ENCODE results near the gene DCPS.
"Not testable (repeated sequence)": the region's sequence is repeated elsewhere in the genome, so short reads cannot be mapped to it uniquely, and the experiment has no call there.

DCPS gene

DNA sequence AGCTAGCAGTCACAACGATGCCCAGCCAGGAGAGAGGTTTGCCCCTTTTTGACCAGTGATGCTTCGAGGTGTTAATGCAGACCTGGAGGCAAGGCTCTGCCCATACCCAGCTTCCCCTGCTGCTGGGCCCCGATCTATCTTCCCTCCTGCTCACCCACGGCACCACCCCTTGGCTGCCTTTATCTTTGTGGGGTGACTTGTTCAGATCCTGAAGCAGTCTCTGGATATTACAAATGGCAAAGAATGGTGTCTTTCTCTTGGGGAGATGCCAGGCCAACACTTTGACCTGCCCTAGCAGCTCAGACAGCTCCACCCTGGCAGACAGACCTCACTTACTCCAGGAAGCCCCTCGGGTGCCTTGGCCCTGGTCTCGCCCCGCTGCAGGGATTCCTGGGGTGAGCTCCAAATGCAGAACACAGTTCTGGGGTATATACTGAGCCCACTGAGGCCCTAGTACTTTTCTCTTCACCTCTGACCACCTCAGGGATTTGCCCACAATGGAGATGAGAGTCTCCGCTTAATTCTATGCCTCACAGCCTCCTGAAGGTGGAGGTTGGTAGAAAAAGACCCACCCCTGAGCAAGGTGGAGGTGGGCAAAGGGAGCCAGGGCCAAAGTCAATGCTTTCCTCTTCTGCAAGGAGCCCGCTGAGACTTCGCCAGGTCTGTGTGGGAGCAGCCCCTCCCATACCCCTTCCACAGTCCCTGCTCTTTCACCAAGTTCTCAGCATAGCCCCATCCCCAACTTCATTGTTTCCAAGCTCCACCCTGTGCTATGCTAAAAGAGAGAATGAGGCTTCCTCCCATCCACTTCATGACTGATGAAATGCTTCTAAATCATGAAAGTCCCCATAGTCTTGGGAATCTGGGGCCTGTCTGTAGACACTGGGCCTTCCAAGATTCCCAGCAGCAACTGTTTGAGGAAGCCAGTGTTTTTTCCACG, 40.6 kb downstream of the DCPS start:
- no peaks in the 10 kb centered on the region for H3K27me3 Mint-ChIP-seq
- H3K36me3 Mint-ChIP-seq (ENCODE audit: insufficient read depth) = peaks cover 24% of the 10 kb centered on the region

DNA sequence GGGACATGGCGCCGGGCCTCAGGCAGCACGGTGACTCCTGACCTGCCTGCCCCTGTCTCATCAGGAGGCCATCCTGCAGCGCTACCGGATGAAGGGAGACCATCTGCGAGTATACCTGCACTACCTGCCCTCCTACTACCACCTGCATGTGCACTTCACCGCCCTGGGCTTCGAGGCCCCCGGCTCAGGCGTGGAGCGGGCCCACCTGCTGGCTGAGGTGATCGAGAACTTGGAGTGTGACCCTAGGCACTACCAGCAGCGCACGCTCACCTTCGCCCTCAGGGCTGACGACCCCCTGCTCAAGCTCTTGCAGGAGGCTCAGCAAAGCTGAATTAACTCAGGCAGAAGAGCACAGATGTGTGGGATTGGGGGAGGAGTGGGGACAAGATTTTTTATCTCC, 41.4 kb downstream of the DCPS start:
- H3K36me3 Mint-ChIP-seq (ENCODE audit: insufficient read depth) = peaks cover 24% of the 10 kb centered on the region

More for the DNA sequence above, 40.6 kb downstream of the DCPS start:
- DNase-seq (ENCODE audit: low spot score in 2 of 2) = no peak
- H3K27ac Mint-ChIP-seq (ENCODE audit: low read depth) = peak overlapping the region; percentile 38
- no peak for ATAC-seq (replicated peaks; ENCODE audit: extremely low read depth, poor library complexity, severe bottlenecking)
- H3K9me3 Mint-ChIP-seq = no peaks in the 10 kb centered on the region
- peaks cover 5% of the 10 kb centered on the region for H3K4me1 Mint-ChIP-seq
- H3K4me3 Mint-ChIP-seq = no peak overlapping the region

DNA sequence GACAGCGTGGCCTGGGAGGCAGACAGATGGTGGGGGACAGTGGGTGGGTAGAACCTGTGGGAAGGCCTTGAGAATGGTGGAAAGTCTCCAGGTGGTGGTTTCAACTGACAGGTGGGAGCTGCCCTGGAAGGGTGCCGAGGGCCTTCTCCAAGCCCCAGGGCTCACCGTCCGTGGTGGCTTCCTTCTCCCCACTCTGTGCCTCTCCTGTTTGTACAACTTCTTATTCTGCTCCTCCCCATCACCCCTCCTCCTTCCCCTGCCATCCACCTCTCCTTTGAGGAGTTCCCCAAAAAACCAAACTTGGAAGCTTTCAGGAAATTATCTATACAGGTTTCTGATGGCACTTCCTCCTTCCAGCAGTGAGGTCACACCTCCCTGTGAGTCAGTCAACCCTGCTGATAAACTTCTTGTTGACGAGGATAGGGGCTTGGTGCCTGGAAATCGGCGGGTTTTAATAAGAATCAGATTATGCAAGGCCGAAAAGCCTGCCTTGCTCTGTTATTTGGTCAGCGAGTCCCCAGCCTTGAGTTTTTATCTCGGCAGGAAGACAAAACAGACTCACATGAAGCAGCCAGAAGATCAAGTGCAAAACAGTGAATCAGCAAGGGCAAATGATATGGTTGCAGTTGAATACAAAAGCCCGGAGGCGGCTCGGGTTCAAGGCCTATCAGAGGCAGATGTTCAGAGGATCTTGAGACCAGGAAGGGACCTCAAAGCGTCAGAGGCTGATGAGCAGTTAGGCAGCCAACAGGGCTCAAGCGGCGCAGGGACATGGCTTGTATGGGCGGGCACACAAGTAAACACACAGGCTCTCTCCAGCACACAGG, 42.1 kb downstream of the DCPS start:
- H3K36me3 Mint-ChIP-seq (ENCODE audit: insufficient read depth) = peaks cover 23% of the 10 kb centered on the region

More for the DNA sequence above, 41.4 kb downstream of the DCPS start:
- Mint-ChIP-seq H3K27ac (ENCODE audit: low read depth) (peak overlapping the region; percentile 62), H3K9me3 (no peaks in the 10 kb centered on the region), H3K27me3 (no peaks in the 10 kb centered on the region), H3K4me1 (peaks cover 5% of the 10 kb centered on the region), H3K4me3 (no peak overlapping the region)
- DNase-seq (ENCODE audit: low spot score in 2 of 2) = no peak
- no peak for ATAC-seq (replicated peaks; ENCODE audit: extremely low read depth, poor library complexity, severe bottlenecking)

DNA sequence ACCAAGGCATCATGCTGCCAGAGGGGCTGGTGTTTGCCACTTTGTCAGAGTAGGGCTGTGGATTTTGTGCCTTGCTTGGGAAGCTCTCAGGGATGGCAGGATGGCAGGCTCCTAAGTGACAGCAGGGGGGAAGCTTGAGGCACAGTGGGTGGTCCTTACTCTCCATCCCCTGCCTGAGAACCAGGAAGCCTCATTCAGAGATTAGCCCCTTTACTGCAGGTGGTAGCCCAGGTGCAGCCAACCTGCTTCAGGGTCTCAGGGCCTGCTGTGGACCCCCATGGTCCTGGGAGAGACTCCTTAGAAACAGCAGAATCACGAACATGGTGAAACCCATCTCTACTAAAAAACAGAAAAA, 42.7 kb downstream of the DCPS start:
- DNase-seq (ENCODE audit: low spot score in 2 of 2) (no peak), ATAC-seq (replicated peaks; ENCODE audit: extremely low read depth, poor library complexity, severe bottlenecking) (no peak)
- Mint-ChIP-seq H3K4me3 (no peak overlapping the region), H3K27ac (ENCODE audit: low read depth) (peak overlapping the region; percentile 62), H3K9me3 (no peaks in the 10 kb centered on the region), H3K27me3 (no peaks in the 10 kb centered on the region), H3K36me3 (ENCODE audit: insufficient read depth) (peaks cover 19% of the 10 kb centered on the region), H3K4me1 (peaks cover 10% of the 10 kb centered on the region)

More for the DNA sequence above, 42.1 kb downstream of the DCPS start:
- ATAC-seq (replicated peaks; ENCODE audit: extremely low read depth, poor library complexity, severe bottlenecking) = no peak
- Mint-ChIP-seq H3K27ac (ENCODE audit: low read depth) (peak overlapping the region; percentile 62), H3K4me3 (no peak overlapping the region), H3K27me3 (no peaks in the 10 kb centered on the region), H3K9me3 (no peaks in the 10 kb centered on the region), H3K4me1 (peaks cover 10% of the 10 kb centered on the region)
- no peak for DNase-seq (ENCODE audit: low spot score in 2 of 2)

DNA sequence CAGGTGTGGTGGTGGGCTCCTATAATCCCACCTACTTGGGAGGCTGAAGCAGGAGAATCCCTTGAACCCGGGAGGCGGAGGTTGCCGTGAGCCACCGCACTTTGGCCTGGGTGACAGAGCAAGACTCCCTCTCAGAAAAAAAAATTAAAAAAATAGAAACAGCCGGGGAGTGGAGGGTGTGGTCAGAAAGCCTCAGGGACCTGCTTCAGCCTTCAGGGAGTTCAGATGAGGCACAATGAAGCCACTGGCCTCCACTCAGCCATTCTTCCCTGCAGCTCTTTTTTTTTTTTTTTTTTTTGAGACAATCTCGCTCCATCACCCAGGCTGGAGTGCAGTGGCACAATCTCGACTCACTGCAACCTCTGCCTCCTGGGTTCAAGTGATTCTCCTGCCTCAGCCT, 43.1 kb downstream of the DCPS start:
- Mint-ChIP-seq H3K4me1 (peaks cover 10% of the 10 kb centered on the region), H3K36me3 (ENCODE audit: insufficient read depth) (peaks cover 18% of the 10 kb centered on the region)
- not testable (repeated sequence) for DNase-seq (ENCODE audit: low spot score in 2 of 2); H3K9me3 Mint-ChIP-seq; H3K27me3 Mint-ChIP-seq; H3K27ac Mint-ChIP-seq (ENCODE audit: low read depth); H3K4me3 Mint-ChIP-seq; ATAC-seq (replicated peaks; ENCODE audit: extremely low read depth, poor library complexity, severe bottlenecking)

DNA sequence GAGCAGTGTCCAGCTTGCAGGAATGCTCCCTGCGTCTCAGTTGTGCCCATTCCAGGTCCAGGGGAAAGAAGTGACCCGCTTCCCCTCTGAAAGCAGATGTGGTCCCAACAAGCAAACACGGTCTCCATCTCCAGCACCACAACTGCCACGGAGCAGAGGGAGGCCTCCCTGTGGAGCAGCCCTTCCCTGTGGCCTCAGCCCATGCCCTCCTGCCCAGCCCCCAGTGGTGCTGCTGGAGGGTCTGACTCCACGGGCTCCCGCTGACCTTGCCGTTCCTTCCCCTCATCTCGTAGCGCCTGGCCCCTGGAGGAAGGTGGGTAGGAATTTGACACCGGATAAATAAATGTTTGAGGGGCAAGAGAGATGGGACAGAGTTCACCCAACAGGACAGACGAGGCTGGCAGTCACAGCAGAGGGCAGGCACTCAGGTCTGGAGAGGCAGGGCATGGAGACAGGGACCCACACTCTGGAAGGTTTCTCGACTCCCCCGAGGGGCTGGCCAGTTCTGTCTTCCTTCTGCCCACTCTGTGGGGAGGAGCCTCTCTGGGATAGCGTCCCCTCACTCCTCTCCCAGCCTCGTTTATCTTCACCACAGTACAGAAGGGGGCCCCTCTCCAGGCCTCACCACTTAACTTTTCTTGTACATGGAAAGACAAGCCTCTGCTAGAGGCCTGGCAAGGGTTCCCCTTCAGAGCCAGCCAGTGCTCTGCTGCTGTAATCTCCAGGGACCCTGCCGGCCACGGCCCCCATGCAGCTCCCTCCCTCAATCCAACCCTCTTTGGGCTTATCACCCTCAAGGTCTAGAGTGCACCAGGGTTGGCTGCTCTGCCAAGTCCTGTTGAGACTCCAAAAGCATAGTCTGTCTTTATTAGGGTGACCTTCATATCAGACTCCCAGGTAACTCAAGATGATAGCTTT, 44.1 kb downstream of the DCPS start:
- no peak for DNase-seq (ENCODE audit: low spot score in 2 of 2)
- ATAC-seq (replicated peaks; ENCODE audit: extremely low read depth, poor library complexity, severe bottlenecking) = no peak
- H3K27me3 Mint-ChIP-seq = no peaks in the 10 kb centered on the region
- no peaks in the 10 kb centered on the region for H3K9me3 Mint-ChIP-seq
- peaks cover 14% of the 10 kb centered on the region for H3K36me3 Mint-ChIP-seq (ENCODE audit: insufficient read depth)
- H3K4me1 Mint-ChIP-seq = peaks cover 18% of the 10 kb centered on the region
- H3K4me3 Mint-ChIP-seq = no peak overlapping the region
- H3K27ac Mint-ChIP-seq (ENCODE audit: low read depth) = no peak overlapping the region

DNA sequence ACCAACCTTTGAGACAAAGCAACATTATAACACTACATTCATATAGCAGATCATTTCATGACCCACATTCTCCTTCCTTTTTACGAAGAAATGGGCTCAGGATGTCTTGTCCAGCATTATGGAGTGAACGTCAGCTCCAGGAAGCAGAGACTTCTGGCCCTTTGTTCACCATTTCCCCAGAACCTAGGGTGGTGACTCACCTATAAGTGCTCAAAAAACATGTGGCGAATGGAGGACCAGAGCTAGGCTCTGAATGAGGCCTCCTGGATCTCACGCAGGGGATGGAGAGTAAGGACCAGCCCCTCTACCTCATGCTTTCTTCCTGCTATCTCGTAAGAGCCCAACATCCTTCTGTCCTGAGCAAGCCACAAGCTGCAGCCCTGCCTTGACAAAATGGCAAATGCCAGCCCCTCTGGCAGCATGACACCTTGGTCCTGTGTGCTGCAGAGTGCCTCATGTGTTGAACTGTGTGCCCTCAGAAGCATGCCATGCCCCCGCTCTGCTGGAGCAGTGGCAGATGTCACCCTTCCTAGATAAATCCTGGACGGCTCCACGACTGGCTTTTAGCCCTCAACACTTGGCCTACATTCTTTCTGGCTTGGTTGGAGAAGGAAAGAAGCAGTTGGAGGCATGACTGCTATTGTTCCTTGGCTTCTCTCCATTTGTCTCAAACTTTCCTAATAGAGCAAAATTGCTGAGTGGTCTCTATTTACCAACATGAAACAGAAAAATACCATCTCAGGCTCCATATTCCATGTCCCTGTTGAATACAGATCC, 45.1 kb downstream of the DCPS start:
- Mint-ChIP-seq H3K36me3 (ENCODE audit: insufficient read depth) (peaks cover 9% of the 10 kb centered on the region), H3K27me3 (no peaks in the 10 kb centered on the region), H3K27ac (ENCODE audit: low read depth) (peak overlapping the region; percentile 2), H3K4me1 (peaks cover 27% of the 10 kb centered on the region), H3K9me3 (no peaks in the 10 kb centered on the region), H3K4me3 (no peak overlapping the region)
- ATAC-seq (replicated peaks; ENCODE audit: extremely low read depth, poor library complexity, severe bottlenecking) (no peak), DNase-seq (ENCODE audit: low spot score in 2 of 2) (no peak)

DNA sequence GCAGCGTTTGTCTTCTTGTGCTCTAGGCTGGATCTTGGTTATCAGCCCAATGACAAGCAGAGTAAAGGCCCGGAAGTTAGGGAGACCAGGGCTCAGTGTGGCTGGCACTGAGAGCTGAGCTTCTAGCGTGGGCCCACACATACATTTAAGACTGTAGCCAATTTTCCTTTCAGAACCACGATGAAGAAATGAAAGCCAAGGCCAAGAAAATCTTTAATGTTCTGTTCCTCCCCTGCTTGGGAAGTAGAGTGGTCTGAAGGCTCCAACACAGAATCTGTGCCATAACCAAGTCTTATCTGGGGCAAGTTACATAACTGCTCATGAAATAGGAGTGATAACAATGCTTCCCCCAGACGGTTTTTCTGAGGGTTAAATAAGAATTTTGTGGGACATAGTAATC, 47.0 kb downstream of the DCPS start:
- no peak for DNase-seq (ENCODE audit: low spot score in 2 of 2)
- Mint-ChIP-seq H3K27ac (ENCODE audit: low read depth) (no peak overlapping the region), H3K9me3 (no peaks in the 10 kb centered on the region), H3K4me1 (peaks cover 32% of the 10 kb centered on the region), H3K36me3 (ENCODE audit: insufficient read depth) (peaks cover 5% of the 10 kb centered on the region), H3K4me3 (no peak overlapping the region), H3K27me3 (no peaks in the 10 kb centered on the region)
- no peak for ATAC-seq (replicated peaks; ENCODE audit: extremely low read depth, poor library complexity, severe bottlenecking)

DNA sequence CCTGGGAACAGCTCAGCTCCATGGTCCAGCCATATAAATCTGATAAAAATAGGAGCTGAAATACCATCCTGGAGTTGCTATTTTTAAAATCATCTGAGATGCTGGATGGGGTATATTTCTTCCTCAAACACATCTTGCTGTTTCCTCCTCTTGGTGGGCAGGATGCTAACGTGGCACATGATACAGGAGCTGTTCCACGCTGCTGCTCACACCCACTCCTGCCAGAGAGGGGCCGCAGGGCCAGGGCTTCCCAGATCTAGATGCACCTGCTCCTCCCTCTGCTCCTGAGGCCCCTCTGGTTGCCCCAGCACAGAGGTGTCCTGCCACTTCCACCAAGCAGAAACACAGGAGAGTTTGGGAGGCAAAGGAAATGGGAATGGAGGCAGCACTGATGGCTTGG, 48.3 kb downstream of the DCPS start:
- no peaks in the 10 kb centered on the region for H3K9me3 Mint-ChIP-seq
- peak overlapping the region; percentile 77 for H3K27ac Mint-ChIP-seq (ENCODE audit: low read depth)
- ATAC-seq (replicated peaks; ENCODE audit: extremely low read depth, poor library complexity, severe bottlenecking) (no peak), DNase-seq (ENCODE audit: low spot score in 2 of 2) (no peak)
- H3K27me3 Mint-ChIP-seq = no peaks in the 10 kb centered on the region
- H3K36me3 Mint-ChIP-seq (ENCODE audit: insufficient read depth) = peaks cover 3% of the 10 kb centered on the region
- H3K4me1 Mint-ChIP-seq = peaks cover 37% of the 10 kb centered on the region
- peak overlapping the region; percentile 25 for H3K4me3 Mint-ChIP-seq

DNA sequence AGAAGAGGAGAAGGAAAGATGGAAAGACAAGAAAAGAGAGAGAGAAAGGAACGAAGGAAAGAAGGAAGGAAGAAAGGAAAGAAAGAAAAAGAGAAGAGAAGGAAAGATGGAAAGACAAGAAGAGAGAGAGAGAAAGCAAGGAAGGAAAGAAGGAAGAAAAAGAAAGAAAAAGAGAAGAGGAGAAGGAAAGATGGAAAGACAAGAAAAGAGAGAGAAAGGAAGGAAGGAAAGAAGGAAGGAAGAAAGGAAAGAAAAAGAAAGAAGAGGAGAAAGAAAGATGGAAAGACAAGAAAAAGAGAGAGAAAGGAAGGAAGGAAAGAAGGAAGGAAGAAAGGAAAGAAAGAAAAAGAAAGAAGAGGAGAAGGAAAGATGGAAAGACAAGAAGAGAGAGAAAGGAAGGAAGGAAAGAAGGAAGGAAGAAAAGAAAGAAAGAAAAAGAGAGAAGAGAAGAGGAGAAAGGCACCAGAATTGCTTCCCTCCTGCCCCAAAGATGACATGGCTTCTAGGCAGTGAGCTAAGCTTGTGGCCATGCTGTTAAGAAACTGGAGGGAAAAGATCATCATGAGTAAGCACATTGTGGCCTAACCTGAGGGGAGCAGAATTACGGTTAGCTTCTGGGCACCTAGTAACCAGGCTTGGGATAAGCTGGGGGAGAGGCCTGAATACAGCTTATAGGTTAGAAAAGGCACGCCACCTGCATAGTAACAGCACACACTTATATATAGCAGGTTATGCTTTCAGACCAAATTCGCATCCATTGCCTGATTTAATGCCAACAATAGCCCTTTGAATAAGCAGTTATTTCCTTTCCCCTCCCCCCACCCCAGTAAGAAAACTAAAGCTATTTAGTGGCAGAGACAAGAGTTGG, 49.3 kb downstream of the DCPS start:
- no peak for DNase-seq (ENCODE audit: low spot score in 2 of 2)

More for the DNA sequence above, 49.3 kb downstream of the DCPS start:
- peaks cover 2% of the 10 kb centered on the region for H3K36me3 Mint-ChIP-seq (ENCODE audit: insufficient read depth)
- H3K4me3 Mint-ChIP-seq = peak overlapping the region; percentile 90
- no peak for ATAC-seq (replicated peaks; ENCODE audit: extremely low read depth, poor library complexity, severe bottlenecking)
- peaks cover 41% of the 10 kb centered on the region for H3K4me1 Mint-ChIP-seq
- peak overlapping the region; percentile 77 for H3K27ac Mint-ChIP-seq (ENCODE audit: low read depth)
- H3K27me3 Mint-ChIP-seq = no peaks in the 10 kb centered on the region
- no peaks in the 10 kb centered on the region for H3K9me3 Mint-ChIP-seq
